ENCODE data around the gene PAIP2B. TPM values are rescaled to one million over a fixed set of nuclear protein-coding genes. Genes with fewer than 3 reads are reported as not detected.
"Not testable (repeated sequence)": the region's sequence is repeated elsewhere in the genome, so short reads cannot be mapped to it uniquely, and the experiment has no call there.

PAIP2B gene
- total RNA-seq, 1 donor from 2014 or later = 0.83 TPM

DNA sequence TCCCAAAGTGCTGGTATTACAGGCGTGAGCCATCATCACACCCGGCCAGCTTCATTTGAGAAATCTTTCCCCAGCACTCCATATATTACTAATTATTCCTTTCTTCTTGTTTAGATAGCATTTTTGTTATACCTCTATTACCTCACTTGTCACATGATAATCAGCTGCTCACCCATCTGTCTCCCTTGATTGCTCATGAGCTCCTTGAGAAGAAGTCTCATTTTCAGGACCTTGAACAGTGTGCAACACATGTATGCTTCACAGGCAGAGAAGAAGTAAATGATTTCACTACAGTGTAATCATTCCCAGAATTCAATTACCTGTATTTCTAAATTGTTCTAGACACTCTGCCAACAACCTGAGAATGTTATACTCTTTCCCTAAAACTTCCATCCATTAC is 6.2 kb downstream of the PAIP2B start:
- no peak for DNase-seq (ENCODE audit: low read depth)

DNA sequence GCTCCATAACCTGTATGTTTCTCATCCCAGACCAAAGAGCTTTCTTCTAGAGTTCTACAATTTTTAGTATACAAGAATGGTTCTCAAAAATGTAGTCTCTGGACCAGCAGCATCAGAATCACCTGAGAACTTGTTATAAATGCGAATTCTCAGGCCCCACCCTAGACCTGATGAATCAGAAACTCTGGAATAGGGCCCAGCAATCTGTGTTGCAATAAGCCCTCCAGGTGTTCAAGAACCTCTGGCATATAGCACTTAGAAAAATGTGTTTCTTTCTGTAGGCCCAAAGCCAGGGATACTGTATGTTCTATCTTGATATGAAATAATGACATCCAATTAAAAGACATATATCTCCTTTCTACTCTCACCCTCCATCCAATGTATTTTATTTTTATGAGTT is 10.4 kb downstream of the PAIP2B start:
- DNase-seq (ENCODE audit: low read depth) = no peak

DNA sequence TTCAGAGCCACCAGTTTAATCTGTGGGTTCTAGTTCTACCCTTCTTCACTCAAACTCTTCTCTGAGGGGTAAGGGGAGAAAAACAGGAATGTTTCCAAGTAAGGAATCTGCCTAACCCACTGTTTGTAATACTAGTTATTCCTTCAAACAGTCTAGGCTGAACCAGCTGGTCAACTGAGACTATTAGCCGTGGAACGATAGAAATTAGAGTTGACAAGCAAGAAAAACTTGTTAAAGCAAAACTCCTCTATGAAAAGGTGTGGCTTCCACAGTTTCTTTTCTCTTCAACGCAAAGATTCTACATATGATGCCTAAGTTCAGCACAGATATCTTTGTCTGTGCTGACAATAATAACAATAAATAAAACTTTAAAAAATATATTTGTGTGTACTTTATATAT is 11.5 kb downstream of the PAIP2B start:
- no peak for DNase-seq (ENCODE audit: low read depth)

GRCh38 chr2:71212336-71212735 is 14.6 kb downstream of the PAIP2B start:
- no peak for DNase-seq (ENCODE audit: low read depth)

DNA sequence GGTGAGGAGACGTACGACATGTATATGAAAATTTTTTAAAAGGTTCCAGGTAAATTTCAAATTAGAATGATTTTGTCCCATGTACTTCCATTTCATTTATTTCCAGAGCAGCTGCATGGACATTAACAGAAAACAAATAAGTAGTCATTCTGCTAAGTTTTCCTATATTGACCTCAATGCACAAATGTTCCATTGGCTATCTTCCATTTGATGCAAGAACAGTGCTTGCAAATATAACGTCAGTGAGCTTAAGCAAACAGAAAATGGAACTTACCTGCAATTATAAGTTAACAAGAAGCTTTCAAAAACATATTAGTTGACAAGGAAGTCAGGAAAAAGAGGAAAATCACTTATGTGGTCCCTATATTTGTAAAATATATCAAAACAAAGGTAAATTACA is 16.6 kb downstream of the PAIP2B start:
- DNase-seq (ENCODE audit: low read depth) = no peak

- no peak for DNase-seq (ENCODE audit: low read depth)
These were observed 18.1 kb downstream of the PAIP2B start for GRCh38 chr2:71208756-71209155.

- no peak for DNase-seq (ENCODE audit: low read depth)
These were observed 19.3 kb downstream of the PAIP2B start for GRCh38 chr2:71207601-71208000.

DNA sequence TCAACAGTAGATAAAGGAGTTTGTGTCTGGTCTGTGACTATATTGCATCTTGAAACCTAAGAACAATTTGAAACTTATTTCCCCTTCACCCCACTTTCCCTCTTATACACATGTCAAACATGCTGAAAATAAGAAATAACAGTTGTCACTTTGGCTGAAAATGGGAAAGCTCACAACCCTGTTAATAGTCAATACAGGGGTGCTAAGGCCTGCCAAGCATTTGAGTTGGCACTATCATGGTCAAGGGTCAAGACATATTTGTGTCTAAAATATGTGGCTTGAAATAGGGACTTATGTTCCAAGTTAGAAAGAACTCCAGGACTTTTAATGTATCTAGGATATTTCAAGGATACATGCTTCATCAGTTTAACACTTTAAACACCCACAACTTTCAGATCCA is 20.6 kb downstream of the PAIP2B start:
- DNase-seq (ENCODE audit: low read depth) = no peak

DNA sequence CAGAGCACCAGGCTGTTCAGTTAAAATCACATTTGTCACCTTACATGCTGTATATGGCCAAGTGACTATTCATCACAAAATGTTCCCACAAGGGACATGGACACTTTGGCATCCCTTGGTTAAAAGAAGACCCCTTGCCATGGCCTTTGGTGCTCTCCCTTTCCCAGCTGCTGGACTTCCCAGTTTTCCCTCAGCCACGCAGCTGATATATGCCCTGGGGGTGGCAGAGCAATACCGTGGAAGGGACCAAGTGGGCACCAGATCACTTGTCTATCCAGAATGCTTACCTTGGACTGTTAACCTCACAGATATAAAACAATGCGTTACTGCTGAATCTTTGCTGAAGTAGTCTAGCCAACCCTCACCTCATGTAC is 35.3 kb downstream of the PAIP2B start:
- no peak for DNase-seq (ENCODE audit: low read depth)

GRCh38 chr2:71190656-71191569 is 36.0 kb downstream of the PAIP2B start:
- peak; percentile 30 for DNase-seq (ENCODE audit: low read depth)

DNA sequence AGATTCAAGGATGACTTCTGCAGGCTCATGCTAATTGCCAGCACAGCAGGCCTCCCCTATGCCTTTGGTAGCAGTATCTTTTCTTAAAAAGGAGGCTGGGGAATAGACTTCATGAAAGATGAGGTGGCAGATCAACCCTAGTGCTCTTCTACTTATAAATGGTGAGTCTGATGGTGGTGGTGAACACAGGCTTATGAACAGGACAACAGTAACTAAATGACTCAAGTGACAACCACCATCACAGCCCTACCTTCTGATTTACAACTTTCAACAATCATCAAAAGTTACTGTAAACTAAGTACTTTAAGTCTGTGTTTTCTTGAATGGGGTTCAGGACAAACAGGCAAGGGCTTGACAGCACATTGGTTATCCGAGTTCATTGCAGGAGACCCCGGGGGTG is 39.3 kb downstream of the PAIP2B start:
- DNase-seq (ENCODE audit: low read depth) = no peak

GRCh38 chr2:71186973-71187372 is 39.9 kb downstream of the PAIP2B start:
- DNase-seq (ENCODE audit: low read depth) = no peak

- DNase-seq (ENCODE audit: low read depth) = not testable (repeated sequence)
These were observed 43.4 kb downstream of the PAIP2B start for GRCh38 chr2:71183306-71184115.

GRCh38 chr2:71181316-71181715 is 45.6 kb downstream of the PAIP2B start:
- no peak for DNase-seq (ENCODE audit: low read depth)

GRCh38 chr2:71178836-71179235 is 48.1 kb downstream of the PAIP2B start:
- not testable (repeated sequence) for DNase-seq (ENCODE audit: low read depth)

DNA sequence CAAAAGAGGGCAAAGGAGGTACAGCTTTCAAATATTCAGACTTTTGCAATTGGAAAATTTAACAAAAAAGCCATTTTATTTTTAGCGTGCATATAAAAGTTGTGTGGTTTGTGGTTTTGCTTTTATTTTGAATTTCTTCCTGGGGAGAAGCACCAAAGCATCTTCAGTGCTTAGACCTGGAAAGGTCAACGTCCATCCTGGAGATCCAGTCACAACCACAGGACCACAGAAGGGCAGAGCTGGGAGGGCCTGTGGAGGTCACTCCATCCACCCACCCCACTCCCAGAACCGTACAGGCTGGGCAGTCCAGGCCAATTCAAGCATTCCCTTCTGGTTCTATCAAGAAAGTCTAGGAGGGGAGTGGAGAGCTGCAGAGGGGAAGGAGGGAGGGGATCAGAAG is 52.7 kb downstream of the PAIP2B start:
- DNase-seq (ENCODE audit: low read depth) = no peak

GRCh38 chr2:71173096-71173495 is 53.8 kb downstream of the PAIP2B start:
- no peak for DNase-seq (ENCODE audit: low read depth)

DNA sequence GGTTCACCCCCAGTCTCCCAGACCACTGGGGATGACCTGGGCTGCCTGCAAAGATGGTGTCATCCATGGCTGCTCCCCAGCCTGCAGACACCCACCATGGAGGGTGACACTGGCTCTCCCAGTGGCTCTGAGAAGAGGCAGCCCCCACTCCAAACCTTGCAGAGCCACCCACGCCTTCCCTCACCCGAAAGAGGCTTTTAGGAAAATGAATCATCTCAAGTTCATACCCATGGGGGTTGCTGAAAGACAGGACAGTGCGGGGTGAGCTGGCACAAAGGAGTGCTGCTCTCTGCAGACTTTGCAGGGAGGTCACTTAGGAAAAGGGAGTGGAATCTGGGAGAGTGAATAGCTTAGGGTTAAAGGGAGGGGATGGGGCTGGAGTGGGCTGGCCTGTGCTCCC is 60.1 kb downstream of the PAIP2B start:
- DNase-seq (ENCODE audit: low read depth) = no peak

- DNase-seq (ENCODE audit: low read depth) = peak; percentile 43
These were observed 69.6 kb downstream of the PAIP2B start for GRCh38 chr2:71157124-71157793.

GRCh38 chr2:71156573-71156972 is 70.3 kb downstream of the PAIP2B start:
- peak; percentile 17 for DNase-seq (ENCODE audit: low read depth)

- no peak for DNase-seq (ENCODE audit: low read depth)
These were observed 71.1 kb downstream of the PAIP2B start for GRCh38 chr2:71155846-71156245.

DNA sequence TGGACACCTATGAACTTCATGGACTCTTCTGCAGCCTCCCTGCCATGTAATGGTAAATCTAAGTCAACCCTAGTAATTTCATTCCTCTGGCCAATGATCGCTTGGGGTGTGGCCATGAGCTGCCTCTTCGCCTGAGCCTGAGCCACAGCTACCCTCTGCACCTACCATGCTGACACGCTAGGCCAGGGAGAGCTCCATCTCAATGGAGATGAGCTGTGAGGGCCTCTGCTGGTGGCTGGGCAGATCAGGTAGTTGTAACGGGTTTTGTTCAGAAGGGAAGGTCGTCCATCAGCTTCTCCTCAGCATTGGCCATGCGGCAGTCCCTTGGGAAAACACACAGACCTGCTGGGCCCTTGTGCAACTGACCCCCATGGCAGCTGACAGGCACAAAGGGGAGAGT is 72.1 kb downstream of the PAIP2B start:
- no peak for DNase-seq (ENCODE audit: low read depth)

Data from myocyte (in vitro differentiated cells).